ENCODE data around the gene PRDM16.

Gene PRDM16

DNA sequence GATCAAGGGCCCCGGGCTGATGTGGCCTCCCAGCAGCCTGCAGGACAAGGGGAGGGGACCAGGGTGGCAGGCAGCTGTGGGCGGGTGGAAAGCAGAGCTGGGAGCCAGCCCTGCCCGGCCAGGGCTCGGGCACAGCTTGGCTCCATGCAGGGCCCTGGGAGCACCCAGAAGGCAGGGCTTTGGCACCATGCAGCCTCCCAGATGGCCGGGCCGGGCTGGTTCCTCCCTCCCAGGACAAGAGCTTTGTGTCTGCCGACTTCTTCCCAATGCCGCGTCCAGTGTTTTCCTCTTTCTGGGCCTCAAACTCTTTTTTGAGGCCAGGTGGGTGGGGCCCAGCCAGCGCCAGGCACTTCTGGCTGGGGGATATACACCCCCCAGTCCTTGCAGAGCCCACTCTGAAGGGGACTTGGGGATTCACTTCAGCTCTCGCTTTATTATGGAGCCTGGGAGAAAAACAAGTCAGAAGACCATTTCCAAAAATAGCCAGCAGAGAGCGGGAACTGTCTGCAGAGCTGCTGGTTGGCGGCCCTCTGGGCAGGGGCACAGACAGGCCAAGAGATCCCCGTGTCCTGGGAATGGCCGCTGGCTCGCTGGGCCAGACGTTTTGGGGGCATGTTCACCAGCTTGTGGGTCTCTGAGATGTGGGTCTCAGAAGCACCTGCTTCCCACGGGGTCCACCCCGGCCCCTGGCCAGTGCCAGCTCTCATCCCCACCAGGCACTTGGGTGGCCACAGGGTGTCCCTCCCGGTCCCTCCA is 281.7 kb downstream of the PRDM16 start:
- DNase-seq = no peak

DNA sequence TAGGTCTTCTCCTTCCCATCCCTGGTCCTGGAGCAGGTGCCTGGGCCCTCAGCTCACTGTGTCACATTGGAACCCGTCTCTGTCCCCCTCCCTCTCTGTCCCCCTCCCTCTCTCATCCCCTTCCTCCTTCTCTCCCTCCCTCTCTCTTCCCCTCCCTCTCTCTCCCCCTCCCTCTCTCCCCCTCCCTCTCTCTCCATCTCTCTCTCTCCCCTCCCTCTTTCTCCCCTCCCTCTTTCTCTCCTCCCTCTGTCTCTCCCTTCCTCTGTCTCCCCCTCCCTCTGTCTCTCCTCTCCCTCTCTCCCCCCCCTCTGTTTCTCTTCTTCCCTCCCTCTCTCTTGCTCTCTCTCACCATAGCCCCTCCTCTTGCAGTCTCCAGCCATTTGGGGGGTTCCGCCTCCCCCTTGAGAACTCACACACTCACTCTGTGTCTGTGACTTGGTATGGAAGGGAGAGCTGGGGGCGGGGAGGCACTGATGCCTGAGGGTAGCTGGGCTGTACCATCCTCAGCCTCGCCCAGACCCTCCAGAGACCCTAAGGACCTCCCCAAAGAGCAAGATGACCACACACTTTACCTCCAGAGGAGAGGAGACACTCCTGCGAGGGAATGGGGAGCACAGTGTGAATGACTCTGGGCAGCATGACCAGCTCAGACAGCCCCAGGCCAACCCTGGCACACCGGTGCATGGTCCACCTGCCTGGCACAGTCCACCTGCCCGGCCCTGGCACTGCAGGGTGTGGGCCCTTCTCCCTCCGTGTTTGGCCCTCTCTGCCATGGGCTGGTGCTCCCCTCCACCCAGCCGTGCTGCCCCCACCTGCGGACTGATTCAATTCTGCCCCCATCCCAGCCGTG is 282.7 kb downstream of the PRDM16 start:
- no peak for DNase-seq

DNA sequence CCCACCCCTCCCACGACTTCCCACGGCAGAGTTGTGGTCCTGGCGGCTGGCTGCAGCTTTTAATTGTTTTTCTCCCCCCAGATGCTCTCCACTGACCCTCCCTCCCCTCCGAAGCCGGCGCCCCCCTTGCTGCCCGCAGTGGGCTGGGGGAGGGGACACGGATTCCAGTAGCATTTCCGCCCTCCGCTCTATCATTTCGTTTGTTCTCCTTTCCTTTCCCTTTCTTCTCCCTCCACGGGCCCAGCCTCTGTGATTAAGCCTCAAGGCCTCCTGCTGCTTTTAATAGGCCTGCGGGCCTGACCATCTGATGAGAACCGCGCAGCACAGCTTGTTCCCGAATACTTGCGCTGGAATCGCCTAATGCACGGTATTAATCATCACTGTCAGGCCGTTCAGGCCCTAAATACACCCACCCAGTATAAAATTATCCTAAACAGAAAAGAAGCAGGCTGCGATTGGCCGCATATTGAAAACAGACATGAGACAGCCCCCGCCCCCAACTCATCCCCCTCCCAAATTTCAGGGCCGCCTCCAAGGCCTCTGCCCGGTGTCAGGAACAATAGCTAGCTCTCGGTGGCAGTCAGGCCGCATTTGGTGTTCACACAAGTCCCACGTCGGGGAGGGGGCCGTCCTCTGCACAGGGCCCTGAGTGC is 283.4 kb downstream of the PRDM16 start:
- peak; percentile 81 for DNase-seq

DNA sequence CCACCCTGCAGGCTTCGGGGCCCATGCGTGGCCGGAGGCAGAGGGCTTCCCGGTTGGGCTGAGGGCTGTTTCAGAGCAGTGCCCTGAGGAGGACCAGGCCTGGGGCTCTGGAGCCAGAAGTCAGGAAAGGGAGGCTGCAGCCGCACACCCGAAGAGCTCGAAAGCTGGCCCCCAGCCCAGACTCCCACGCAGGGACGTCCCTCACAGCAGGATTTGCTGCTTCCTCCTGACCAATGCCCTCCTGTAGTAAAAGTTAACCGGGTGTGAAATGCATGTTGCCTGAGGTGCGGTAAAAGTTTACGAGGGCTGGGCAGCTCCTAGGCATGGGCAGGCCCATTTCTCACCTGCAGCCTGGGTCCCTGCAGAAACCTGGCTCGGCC is 283.9 kb downstream of the PRDM16 start:
- no peak for DNase-seq

DNA sequence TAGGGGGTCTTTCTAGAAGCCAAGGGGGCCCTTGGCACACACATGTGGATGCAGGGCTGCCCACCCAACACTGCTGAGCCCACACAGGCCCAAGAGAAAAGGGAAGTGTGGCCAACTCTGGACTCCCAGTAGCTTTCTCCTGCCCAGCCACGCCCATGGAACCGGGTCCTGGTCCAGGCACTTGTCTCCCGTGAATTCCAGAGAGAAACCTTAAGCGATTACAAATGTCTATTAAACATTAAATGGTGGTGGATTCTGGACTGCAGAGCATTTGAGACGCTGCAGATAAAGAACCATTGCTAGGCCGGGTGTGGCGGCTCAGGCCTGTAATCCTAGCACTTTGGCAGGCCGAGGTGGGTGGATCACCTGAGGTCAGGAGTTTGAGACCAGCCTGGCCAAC is 284.9 kb downstream of the PRDM16 start:
- no peak for DNase-seq

DNA sequence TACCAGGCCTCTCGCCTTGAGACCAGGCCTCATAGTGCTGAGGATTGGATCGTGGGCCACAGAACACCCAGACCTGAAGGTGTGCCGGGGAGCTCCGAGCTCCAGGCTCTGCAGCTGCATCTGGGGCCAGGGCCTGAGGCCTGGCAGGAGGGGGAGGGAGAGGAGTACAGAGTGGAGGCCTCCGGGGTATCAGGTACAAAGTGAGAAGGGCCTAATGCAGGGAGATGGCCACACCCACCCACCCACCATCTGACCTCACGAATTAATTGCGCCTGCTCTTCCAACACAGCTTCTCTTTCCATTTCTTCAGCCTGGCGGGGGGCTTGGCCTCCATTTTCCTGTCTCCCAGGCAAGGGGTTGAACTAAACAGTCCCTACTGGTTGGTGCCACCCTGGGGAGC is 286.1 kb downstream of the PRDM16 start:
- no peak for DNase-seq

DNA sequence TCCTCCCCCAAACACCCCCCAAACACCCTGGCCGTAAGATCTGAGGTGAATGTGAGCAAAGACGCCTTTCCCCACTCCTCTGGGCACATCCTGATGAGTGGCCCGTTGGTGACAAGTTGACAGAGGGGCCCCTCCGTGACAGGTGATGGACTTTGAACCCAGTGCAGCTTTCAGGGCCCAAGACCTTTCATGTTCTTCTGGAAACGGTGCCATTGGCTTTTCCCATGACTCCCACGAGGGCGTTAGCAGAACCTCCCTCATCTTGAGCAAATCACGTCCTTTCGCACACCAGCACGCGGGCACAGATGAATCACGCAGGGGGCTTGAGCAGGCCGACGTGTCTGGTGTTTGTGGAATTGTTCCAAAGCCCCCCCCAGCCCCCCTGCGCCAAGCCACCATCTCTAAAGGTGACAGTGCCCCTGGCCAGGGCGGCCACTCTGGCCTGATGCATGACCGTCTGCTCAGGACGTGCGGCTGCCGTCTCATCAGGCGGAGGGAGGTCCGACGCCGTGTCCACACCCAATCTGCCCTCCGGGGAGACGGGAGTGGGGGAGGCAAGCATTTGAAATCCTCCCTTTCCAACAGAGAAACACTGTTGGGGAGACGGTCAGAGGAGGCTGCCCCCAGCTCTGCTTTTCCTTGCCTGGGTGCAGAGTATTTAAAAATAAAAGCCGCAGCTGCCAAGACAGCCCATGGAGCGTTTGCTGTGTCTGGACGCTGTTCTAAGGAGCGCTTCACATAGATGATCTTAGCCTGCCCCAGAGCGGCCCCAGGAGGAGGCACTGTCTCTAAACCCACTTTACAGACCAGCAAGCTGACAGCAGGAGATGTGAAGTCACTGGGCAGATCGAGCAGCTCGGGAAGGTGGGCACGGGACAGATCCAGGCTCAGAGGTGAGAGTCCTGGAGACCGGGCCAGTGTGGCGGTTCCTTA is 287.2 kb downstream of the PRDM16 start:
- DNase-seq = no peak

DNA sequence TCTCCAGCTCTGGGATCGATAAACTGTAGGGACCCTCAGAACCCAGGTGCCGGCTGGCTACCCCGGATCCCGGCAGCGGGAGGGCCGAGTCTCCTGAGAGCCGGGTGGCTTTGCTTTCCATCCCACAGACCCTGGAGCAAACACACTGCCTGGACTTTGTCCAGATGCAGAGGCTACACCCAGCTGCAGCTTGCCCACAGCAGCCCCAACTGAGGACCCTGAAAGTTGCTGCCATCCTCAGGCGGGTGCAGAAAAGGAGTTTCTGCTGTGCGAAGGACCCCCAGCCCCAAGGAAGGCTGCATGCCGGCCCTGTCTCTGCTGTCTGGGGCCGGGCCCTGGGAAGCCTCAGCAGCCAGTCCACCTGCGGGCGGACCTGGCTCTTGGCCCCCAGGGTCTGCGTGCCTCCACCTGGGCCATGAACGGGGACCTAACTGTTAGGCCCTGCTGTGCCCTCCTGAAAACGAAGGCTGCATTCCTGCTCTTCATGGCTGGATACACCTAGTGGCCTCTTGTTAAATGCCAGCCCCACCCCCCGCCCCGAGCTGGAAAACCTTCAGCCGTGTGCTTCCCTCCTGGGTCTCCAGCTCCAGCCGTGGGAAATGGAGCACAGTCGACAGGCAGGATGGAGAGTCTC is 287.9 kb downstream of the PRDM16 start:
- no peak for DNase-seq

DNA sequence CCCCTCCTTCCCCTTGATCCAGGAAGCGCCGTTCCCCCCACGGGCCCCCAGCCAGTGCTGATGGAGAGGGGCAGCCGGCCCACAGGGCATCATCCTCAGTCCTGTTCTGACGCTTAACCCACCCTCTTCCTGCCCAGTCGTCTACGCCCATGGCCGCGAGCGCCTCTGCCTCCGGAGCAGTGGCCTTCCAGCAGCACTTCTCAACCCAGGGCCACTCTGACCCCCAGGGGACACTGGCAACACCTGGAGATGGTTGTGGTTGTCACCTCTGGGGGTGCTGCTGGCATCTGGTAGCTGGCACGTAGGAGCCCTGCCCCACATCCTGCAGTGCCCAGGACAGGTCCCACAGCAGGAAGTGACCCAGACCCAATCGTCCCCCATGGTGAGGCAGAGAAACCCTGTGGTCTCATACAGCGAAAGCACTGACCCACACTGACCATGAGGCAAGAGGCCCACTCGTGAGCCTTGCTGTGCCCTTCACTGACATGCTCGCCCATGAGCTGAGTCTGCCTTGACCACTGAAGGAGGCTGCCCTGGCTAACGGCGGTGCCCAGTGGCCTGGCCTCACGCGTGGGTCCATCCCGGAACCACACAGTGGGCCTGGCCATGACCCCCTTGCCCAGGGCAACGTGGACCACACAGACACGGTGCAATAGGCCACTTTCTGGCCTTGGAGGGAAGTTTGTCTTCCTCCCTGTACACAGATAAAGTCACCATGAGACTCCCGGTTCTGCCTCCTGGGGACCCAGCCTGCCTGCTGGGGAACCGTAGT is 288.7 kb downstream of the PRDM16 start:
- DNase-seq = no peak

DNA sequence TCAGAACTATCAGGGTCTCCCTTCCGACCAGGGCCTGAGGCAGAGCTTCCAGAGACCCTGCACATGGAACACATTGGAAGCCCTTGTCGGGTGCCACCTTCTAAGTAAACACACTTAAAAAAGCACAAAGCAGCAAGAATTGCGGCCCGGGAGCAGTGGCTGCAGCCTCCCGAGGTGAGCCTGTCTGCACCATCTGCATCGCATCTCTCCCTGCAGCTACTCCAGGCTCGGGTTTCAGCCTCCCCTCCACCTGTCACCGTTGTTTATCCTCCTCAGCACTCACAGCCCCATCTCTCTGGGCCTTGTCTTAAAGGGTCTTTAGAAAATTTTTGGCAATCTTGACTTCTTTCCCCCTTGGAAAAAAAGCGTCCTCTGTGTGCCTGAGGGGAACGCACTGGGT is 290.3 kb downstream of the PRDM16 start:
- DNase-seq = no peak

DNA sequence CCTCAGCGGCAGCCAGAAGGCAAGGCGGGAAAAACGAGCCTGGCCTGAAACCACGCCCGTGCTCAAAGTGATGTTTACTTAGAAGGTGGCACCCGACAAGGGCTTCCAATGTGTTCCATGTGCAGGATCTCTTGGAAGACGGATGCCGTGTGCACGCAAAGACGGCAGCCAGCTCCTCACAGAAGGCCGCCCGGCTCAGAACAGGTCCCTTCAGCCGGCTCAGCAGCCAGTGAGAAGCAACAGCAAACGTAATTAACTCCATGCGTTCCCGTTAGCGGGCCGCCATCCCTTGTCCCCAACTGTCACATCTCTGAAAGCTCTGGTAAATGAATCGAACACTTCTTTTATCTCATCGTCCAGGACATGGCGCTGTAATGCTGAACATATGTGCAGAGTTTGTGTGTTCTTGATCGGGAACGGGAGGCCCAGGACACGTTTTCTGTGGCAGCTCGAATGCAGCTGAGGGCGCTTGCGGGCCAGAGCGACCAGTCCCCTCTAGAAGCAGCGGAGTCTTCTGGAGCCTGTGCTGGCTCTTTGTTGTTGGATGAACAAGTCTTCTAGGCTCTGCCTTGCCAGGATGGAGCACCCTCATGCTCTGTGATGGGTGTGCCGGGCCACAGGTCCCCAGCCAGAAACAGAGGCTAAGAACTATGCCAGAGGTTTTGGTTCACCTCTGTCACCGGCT is 290.9 kb downstream of the PRDM16 start:
- DNase-seq = no peak

DNA sequence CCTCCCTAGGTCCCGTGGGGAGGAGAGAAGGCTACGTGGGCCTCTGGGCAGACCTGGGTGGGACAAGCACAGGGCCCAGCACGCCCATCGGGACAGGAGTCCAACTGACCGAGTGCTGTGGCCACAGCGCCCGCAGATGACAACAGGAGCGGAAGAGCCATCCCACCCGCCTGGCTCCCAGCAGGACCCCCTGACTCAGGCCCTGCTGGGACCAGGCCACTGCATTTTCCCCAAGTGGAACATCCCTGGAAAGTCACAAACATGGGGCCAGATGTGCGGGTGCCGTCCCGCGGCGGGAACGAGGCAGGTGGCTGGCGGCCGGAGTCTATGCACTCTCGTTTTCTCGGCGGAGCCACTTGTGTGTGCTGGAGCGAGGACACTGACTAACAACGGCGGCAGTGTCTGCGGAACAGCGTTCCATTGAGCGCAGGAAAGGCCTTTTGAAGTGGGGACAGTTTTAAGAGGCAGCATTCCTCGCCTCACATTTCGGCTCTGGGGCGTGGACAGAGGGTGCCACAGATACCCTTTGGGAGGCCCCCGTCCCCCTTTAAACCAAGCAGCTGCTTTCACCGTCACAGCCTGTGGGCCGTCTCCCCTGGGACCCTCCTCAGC is 291.7 kb downstream of the PRDM16 start:
- no peak for DNase-seq

DNA sequence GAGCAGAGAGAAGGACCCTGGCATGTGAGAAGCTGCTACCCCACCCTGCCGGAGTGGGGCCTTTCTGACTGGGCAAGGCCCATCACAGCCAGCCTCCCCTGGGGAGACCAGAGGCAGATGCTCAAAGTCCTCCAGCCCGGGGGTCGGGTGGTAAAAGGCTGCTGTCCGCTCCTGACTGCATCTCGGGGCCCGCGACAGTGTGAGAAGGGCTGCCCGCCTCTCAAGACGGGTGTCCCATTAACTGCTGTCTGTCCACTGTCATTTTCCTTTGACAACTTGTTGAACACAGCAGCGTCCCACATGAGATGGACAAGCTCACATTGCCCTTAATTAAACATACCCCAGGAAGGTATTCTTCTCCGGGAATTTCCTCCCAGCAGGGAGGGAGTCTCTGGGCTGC is 294.0 kb downstream of the PRDM16 start:
- DNase-seq = no peak

DNA sequence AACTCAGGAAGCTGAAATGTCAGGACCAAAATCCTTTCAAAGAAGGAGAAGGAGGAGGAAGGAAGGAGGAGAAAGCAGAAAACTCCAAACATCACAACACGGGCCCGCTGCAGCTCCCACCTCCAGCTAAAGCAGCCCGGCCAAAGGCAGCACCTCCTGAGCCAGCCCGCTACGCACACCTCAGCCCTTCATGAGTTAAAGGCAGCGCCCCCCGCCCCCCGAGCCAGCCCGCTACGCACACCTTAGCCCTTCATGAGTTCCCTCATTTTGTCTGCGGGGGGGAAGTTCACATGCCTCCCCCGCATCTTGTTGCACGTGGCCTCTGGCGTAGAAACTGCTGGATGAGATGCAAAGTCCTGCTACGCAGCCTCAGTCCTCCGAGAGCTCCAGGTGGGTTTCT is 294.8 kb downstream of the PRDM16 start:
- no peak for DNase-seq

DNA sequence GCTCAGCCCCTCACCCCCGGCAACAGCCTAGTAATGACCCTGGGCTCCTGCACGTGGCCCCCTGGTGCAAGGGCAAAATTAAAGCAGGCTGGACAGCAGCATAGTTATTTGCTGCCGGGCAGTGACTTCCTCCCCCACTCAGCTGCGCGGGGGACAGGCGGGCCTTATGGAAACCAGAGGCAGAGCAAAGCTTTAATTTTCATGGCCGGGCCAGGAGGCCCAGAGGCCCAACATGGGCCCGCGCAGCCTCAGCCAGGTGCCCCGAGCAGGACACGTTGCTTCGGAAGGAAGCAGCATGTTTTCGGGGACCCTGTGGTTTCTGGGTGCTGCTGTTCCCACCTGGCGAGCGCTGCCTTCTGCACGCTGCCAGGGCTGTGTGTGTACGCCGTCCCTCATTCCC is 295.5 kb downstream of the PRDM16 start:
- DNase-seq = no peak

DNA sequence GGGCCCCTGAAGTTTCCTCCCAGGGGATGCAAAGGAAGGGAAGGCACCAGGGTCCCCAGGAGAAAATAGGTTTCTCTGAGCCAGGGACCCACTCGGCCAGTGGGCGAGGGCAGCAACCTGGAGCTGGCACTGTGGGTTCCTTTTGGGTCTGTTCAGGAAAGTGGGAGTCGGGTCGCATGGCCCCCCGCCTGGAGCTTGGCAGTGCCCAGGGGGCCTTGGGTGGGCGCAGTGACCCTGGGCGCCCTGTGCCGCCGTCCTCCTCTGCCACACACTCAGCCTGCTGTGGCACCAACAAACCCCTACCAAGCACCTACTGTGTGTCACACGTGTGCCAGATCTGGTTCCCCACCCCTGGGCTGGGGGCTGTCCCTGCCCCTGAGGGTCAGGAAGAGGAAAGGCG is 296.0 kb downstream of the PRDM16 start:
- no peak for DNase-seq

DNA sequence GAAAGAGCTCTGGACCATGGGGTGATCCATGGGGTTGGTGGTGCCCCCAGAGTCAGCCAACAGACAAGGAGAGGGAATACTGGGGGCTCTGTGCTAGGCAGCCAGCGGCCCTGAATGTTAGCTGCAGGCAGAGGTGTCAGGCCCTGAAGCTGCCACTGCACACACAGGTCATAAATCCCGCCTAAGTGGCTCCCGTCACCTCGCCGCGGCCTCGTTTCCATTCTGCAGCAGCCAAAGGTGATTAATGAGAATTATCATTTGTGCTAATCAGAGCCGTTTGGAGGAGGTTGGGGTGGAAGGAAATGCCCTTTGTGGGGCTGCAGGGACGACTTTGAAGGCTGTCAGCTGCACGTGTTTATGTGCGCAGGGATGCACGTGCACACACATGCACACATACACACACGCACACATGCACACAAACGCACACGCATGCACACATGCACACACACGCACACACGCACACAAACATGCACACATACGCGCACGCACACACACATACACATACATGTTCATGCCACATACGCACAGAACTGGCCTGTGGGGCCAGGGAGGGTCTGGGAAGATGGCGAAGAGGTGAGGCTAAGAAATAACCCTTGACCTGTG is 296.6 kb downstream of the PRDM16 start:
- no peak for DNase-seq

DNA sequence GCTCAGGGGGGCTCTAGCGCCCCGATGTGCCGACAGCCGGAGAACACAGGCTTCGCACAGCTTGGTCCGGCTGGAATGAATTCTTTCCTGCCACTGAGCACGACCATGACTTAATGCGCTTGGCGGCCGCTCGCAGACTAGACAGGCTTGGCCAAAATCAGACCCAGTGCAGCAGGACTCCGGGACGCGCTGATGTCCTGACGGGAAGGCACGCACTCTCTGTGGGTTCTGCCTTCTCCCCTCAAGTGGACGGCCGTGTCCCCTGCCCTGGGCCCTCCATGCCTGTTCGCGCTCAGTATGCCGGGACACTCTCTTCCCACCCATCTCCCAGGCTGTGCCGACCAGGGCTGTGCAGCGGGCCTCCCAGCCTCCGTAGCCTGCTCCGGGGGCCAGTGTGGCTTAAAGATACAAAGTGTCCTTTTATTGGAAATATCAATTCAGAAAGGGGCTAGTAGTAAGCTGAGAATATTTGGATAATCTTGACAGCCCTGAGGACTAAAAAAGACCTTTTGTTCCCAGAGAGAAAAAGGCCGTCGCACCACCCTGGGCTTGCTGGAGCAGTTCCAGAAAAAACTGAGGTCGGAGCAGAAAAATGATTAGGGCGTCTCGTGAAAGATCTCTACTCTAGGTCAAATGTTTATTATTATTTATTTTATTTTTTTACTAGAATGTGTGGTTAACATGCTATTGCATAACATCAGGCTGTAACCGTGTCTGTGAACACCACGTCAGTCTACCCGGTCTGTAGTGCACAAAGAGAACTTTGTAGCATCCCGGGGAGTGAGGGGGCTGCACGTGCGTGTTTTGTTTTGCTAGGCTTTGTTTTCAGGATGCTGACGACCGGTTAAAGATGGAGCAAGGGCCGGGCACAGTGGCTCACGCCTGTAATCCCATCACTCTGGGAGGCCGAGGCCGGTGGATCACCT is 297.4 kb downstream of the PRDM16 start:
- DNase-seq = no peak

DNA sequence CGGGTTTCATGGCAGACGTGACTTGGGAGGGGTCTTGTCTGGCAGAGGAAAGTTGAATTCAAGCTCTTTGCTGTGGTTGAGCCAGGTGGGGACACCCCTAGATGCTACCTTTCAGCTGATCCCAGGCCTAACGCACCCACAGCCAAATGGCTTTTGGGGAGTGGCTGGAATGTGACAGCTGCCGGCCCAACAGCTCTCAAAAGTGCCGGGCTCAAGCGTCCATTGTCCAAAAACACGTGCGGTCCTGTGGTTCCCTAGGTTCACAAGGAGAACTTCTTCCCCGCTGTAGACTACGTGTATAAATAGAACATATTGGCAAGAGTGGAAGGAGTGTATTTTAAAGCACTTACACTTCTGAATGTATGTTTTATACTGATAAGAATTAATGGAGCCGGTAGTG is 298.4 kb downstream of the PRDM16 start:
- no peak for DNase-seq
